ENCODE results near the gene PRELID1. TPM values are rescaled to one million over a fixed set of nuclear protein-coding genes. Genes with fewer than 3 reads are reported as not detected.
"Not testable (repeated sequence)": the region's sequence is repeated elsewhere in the genome, so short reads cannot be mapped to it uniquely, and the experiment has no call there.

PRELID1 gene
- total RNA-seq, 1 donor from 2014 or later, result 49.8 TPM

- DNase-seq (ENCODE audit: low spot score), result no peak
- intact Hi-C loops (cut with DNase I), result no loop called here
These were observed 7.0 kb upstream of the PRELID1 start for GRCh38 chr5:177296581-177296980.

- intact Hi-C loops (cut with DNase I), result no loop called here
These were observed 5.7 kb upstream of the PRELID1 start for GRCh38 chr5:177297922-177298321.

GRCh38 chr5:177299697-177300096 lies 3.9 kb upstream of the PRELID1 start:
- intact Hi-C loops (cut with DNase I), result loop anchor here (5.0 kb wide), 2 partner anchors 167 to 187 kb away; partner anchors contain the start of gene NSD1
- DNase-seq (ENCODE audit: low spot score), result no peak

More at GRCh38 chr5:177297922-177298321, 5.7 kb upstream of the PRELID1 start:
- no peak for DNase-seq (ENCODE audit: low spot score)

GRCh38 chr5:177300236-177300880 lies 3.2 kb upstream of the PRELID1 start:
- peak; percentile 88 for DNase-seq (ENCODE audit: low spot score)
- intact Hi-C loops (cut with DNase I), result loop anchor here (5.0 kb wide), 2 partner anchors 168 to 188 kb away; partner anchors contain the start of gene NSD1

GRCh38 chr5:177300951-177301350 lies 2.6 kb upstream of the PRELID1 start:
- intact Hi-C loops (cut with DNase I), result loop anchor here (5.0 kb wide), 2 partner anchors 169 to 189 kb away; partner anchors contain the start of gene NSD1
- DNase-seq (ENCODE audit: low spot score), result no peak

GRCh38 chr5:177301503-177302165 lies 2.0 kb upstream of the PRELID1 start:
- no peak for DNase-seq (ENCODE audit: low spot score)
- intact Hi-C loops (cut with DNase I), result loop anchor here (5.0 kb wide), 2 partner anchors 169 to 189 kb away; partner anchors contain the start of gene NSD1

GRCh38 chr5:177302354-177303110 lies 1.1 kb upstream of the PRELID1 start:
- intact Hi-C loops (cut with DNase I), result loop anchor here (5.0 kb wide), 2 partner anchors 170 to 190 kb away; partner anchors contain the start of gene NSD1

GRCh38 chr5:177303925-177304391 lies 359 bp downstream of the PRELID1 start:
- intact Hi-C loops (cut with DNase I), result loop anchor here (5.0 kb wide), 2 partner anchors 172 to 192 kb away; partner anchors contain the start of gene NSD1
- no peak for DNase-seq (ENCODE audit: low spot score)

More at GRCh38 chr5:177302354-177303110, 1.1 kb upstream of the PRELID1 start:
- DNase-seq (ENCODE audit: low spot score), result no peak

- DNase-seq (ENCODE audit: low spot score), result no peak
- intact Hi-C loops (cut with DNase I), result loop anchor here (5.0 kb wide), 2 partner anchors 172 to 192 kb away; partner anchors contain the start of gene NSD1
These were observed 957 bp downstream of the PRELID1 start for GRCh38 chr5:177304392-177305119.

- intact Hi-C loops (cut with DNase I); DNase-seq (ENCODE audit: low spot score): not testable (repeated sequence)
These were observed 2.6 kb downstream of the PRELID1 start for GRCh38 chr5:177306103-177306640.

- peak; percentile 87 for DNase-seq (ENCODE audit: low spot score)
- intact Hi-C loops (cut with DNase I), result no loop called here
These were observed 3.3 kb downstream of the PRELID1 start for GRCh38 chr5:177306674-177307543.

GRCh38 chr5:177307544-177308363 lies 4.2 kb downstream of the PRELID1 start:
- no peak for DNase-seq (ENCODE audit: low spot score)
- intact Hi-C loops (cut with DNase I), result no loop called here

GRCh38 chr5:177308740-177309139 lies 5.1 kb downstream of the PRELID1 start:
- intact Hi-C loops (cut with DNase I), result no loop called here
- no peak for DNase-seq (ENCODE audit: low spot score)

- DNase-seq (ENCODE audit: low spot score), result peak; percentile 92
- intact Hi-C loops (cut with DNase I), result loop anchor here (10.0 kb wide), 1 partner anchor 145 kb away; no protein-coding TSS in a partner anchor
These were observed 6.0 kb downstream of the PRELID1 start for GRCh38 chr5:177309351-177310191.

GRCh38 chr5:177310332-177310731 lies 6.7 kb downstream of the PRELID1 start:
- no peak for DNase-seq (ENCODE audit: low spot score)
- intact Hi-C loops (cut with DNase I), result loop anchor here (10.0 kb wide), 1 partner anchor 144 kb away; no protein-coding TSS in a partner anchor
